GM18498 (cell line): ENCODE measurements around the gene CACNB4.
"Not testable (repeated sequence)": the region's sequence is repeated elsewhere in the genome, so short reads cannot be mapped to it uniquely, and the experiment has no call there.

ENCODE experiments used
- ATAC-seq: cut with Tn5 transposase; IDR thresholded peaks from one replicate; pipeline ENCODE4 v1.9.1; 2021; ENCODE audit warnings: mild to moderate bottlenecking, moderate library complexity; ENCODE audit not compliant: unreplicated experiment

Gene CACNB4

DNA sequence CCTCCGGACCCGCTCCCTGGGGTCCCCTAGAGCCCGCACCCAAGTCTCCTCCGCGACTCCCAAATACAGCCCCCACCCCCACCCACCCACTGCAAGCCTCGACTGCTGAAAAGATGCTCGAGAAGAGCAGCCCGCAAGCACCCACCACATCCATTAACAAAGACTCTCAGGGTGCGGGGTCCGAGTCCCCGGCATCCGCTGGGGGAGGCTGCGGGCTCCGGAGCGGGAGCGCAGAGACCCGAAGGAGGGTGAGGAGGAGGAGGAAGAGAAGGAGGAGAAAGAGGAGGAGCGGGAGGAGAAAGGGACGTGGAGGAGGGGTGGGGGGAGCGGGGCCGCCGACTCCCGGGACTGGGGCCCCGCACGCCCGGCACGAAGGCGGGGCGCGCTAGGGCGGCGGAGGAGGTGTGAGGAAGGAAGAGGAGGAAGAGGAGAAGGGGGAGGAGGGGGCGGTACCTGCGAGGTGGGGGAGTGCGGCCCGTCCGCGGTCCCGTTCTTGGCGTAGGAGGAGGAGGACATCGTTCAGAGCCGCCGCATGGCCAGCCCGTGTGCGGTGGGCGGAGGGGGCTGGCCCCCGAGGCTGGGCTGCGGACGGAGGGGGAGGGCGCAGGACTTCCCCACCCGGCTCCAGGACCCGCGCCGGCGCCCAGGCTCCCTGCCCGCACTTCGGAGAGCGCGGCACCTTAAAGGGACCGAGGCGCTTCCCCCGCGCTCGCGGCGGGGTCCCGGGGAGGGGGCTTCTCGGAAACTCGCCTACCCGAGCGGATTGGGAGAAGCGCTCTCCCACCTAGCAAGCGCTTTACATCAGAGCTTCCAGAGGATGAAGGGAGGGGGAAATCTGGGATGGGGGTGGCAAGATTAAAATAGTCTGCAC is at the start of gene CACNB4:
CACNB4 (minus strand) TSS at position 549 of the 871 bp plus-strand sequence.
- peak; percentile 46 for ATAC-seq

GRCh38 chr2:152134488-152135280 is 35.8 kb upstream of the CACNB4 start:
- peak; percentile 75 for ATAC-seq

DNA sequence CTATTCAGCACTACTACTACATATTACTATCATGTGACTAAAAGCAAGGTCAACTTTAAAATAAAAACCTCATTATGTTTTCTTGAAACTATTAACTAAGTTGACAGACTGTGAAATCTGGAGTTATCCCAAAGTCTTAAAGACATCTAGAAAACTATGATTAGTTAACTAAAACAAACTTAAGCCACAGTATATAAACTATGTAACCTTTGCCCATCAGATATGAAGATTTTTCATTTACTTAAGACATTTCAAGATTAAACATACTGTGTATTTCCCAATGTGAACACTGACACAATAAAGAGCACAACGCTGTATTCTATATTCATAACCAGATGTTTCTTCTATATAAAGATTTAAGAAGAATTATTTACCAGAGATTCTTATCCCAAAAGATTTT is 33.5 kb upstream of the CACNB4 start:
- no peak for ATAC-seq

DNA sequence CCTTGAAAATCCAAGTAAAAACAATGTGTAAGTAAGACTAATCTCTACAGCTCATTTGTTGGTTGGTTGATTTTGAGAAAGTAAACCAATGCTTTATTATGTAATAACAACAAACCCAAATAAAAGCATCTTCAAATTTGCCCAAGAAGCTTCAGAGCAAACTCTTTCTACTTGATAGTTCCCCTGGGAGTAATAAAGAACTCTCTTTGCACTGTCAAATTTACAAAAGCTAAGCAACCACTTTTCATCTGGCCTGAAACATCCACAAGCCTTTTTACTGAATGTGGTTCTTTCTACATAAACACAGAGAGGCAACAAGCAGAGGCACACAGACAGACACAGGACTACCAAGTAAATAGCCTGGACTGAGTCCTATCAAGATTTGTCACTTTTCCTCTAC is 28.8 kb upstream of the CACNB4 start:
- ATAC-seq: no peak

DNA sequence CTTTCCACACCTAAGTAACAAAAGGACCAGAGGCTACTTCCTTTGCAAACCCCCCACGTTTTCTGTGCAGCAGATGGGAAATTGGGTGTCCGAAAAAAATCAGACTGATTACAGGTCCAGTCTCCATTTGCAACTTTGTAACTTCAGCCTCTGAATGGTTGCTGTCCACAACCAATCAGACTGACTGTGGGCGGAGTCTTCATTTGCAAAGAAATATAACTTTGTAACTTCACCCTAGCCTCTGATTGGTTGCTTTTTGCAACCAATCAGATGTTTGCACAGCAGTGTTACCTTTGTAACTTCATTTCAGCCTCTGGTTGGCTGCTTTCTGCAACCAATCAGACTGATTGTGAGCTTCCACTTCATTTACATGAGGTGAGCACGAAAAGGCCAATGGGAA is 27.8 kb upstream of the CACNB4 start:
- ATAC-seq: no peak

GRCh38 chr2:152122161-152122560 is 23.3 kb upstream of the CACNB4 start:
- ATAC-seq: no peak

- ATAC-seq: no peak
Observed at GRCh38 chr2:152120430-152120829, 21.6 kb upstream of the CACNB4 start.

DNA sequence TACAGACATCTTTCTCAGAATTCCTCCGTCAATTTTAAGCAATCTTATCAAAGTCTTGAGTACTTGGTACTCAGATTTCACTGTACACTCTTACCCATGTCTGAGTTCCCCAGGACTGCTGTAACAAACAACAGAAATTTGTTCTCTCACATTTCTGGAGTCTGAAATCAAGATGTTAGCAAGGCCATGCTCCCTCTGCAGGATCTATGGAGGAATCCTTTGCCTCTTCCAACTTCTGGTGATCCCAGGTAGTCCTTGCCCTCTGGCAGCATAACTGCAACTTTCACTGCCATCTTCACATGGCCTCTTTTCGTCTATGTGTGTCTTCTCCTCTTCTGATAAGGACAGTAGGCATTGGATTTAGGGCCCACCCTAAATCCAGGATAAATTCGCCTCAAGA is 17.1 kb upstream of the CACNB4 start:
- ATAC-seq: no peak

- no peak for ATAC-seq
Observed at GRCh38 chr2:152114366-152114765, 15.5 kb upstream of the CACNB4 start.

DNA sequence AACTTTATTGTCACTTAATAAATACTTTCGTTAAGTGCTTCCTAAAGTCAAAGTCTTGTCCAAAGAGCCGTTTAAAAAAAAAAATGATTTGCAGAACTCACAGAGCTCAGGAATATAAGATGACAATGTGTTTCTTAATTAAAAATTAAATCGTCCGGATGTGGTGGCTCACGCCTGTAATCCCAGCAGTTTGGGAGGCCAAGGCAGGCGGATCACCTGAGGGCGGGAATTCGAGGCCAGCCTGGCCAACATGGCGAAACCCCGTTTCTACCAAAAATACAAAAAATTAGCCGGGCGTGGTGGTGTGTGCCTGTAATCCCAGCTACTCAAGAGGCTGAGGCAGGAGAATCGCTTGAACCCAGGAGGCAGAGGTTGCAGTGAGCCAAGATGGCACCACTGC is 8.3 kb upstream of the CACNB4 start:
- ATAC-seq: not testable (repeated sequence)

GRCh38 chr2:152106464-152106863 is 7.6 kb upstream of the CACNB4 start:
- ATAC-seq: no peak

- no peak for ATAC-seq
Observed at GRCh38 chr2:152103271-152103670, 4.4 kb upstream of the CACNB4 start.

GRCh38 chr2:152100961-152101360 is 2.1 kb upstream of the CACNB4 start:
- no peak for ATAC-seq

GRCh38 chr2:152099367-152100050 is 665 bp upstream of the CACNB4 start:
- ATAC-seq: no peak

DNA sequence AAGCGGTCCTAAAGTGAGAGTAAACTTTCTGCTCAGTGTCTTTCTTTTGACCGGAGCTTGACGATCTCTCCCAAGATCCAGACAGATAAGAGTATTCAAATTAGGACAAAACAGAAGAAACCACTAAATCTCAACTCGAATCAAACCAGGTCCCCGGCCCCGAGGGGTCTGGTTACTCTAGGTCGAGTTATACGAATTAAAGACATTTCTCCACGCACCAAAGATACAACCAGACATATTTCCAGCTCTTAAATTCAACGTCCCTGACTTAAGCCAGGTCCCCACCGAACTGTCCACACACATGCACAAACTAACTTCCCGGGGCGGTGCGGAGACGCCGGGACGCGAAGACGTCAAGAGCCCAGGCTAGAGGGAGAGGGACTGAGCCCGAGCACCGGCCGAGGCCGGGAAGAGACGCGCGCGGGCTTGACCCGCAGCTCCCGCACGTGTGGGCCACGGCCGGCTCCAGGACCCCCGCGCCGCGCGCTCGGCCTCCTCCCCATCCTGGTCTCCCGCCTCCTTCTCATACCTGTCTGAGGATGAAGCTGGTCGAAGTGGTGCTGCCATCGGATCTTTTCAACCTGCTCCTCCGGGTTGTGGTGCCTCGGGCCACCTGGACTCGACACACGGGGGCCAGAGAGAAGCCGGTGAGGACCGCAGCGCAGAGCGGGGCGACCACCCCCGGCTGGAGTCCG is 896 bp downstream of the CACNB4 start:
- peak; percentile 43 for ATAC-seq

DNA sequence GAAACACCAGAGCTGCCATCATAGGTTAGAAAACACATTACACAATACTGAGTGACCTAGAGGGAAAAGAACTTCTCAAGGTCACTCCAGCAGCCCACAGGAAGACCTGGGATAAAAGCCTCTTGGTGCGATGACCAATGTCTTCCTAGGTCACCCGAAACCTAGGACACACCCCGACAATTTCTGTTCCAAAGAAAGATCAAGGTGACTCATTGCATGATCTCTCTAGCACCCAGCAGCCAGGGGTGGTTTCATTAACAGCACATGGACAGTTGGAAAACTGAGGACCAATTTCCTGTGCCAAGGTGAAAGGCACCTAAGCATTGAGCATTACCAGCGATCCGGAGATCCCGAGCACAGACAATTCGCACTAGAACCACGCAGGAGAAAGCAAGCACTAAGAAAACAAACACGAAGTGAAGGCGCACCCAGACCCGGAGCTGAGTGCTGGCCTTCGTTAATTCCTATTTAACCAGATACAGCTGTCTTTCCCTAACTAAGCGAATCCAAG is 1.5 kb downstream of the CACNB4 start:
- peak; percentile 8 for ATAC-seq

GRCh38 chr2:152095146-152095545 is 3.7 kb downstream of the CACNB4 start:
- ATAC-seq: no peak

GRCh38 chr2:152094014-152094413 is 4.8 kb downstream of the CACNB4 start:
- ATAC-seq: no peak

GRCh38 chr2:152093464-152093863 is 5.4 kb downstream of the CACNB4 start:
- no peak for ATAC-seq

- no peak for ATAC-seq
Observed at GRCh38 chr2:152092095-152092494, 6.7 kb downstream of the CACNB4 start.

GRCh38 chr2:152090726-152091125 is 8.1 kb downstream of the CACNB4 start:
- not testable (repeated sequence) for ATAC-seq
